Stomach (tissue), 9 donors: ENCODE data around the gene PRR12. TPM values are rescaled to one million over a fixed set of nuclear protein-coding genes. Genes with fewer than 3 reads are reported as not detected.
A peak's percentile ranks its signal among the peaks of the same experiment; 100 is the strongest.

ENCODE experiments used
- DNase-seq, 2 donors: peaks; one replicate each; pipeline versions ENCODE4 v3.0.0 to v3.0.0-alpha.2; 2013 to 2019
- H3K27ac ChIP-seq, 5 donors: fragments of 200-600 bp in 4 of 5; sonication (generic) in 4 of 5; one replicate each; pipeline ENCODE4 v1.5.1; 2013 to 2019; ENCODE audit warnings: mild to moderate bottlenecking in 1 of 5, moderate library complexity in 1 of 5
- H3K27me3 ChIP-seq, 3 donors: fragments of 200-600 bp; sonication (generic); one replicate each; pipeline ENCODE4 v1.5.1; 2017 to 2019; ENCODE audit warnings: mixed run types in 1 of 3
- H3K36me3 ChIP-seq, 4 donors: fragments of 200-600 bp; sonication (generic); 1 replicate in 3 of 4; 2 replicates in 1 of 4; pipeline ENCODE4 v1.5.1; 2016 to 2019
- H3K4me1 ChIP-seq, 4 donors: fragments of 200-600 bp; sonication (generic); one replicate each; pipeline ENCODE4 v1.5.1; 2016 to 2019
- H3K4me3 ChIP-seq, 4 donors: fragments of 200-600 bp; sonication (generic) in 3 of 4; one replicate each; pipeline ENCODE4 v1.5.1; 2016 to 2019; ENCODE audit warnings: mild to moderate bottlenecking in 1 of 4
- H3K9me3 ChIP-seq, 4 donors: fragments of 200-600 bp; sonication (generic); one replicate each; pipeline ENCODE4 v1.5.1; 2016 to 2019
- EP300 ChIP-seq: sonication (generic); formaldehyde crosslinking; IDR thresholded peaks from one replicate; pipeline ENCODE4 v1.6.1; 2017; ENCODE audit warnings: antibody characterized with exemption
- POLR2A ChIP-seq, 4 donors: fragments of 450-650 bp; IDR thresholded peaks; one replicate each; pipeline ENCODE4 v1.6.1; 2016; ENCODE audit warnings: antibody characterized with exemption in 4 of 4, control low read depth in 2 of 4, mild to moderate bottlenecking in 1 of 4, moderate library complexity in 1 of 4
- POLR2AphosphoS5 ChIP-seq, 3 donors: sonication (generic); formaldehyde crosslinking; IDR thresholded peaks; one replicate each; pipeline ENCODE4 v1.6.1; 2016; ENCODE audit warnings: antibody characterized with exemption in 3 of 3
- WGBS, 5 donors: extraction: QIAGEN DNeasy Blood & Tissue Kit in 3 of 5; methylation state at CpG; one replicate each; pipeline versions ENCODE4 v1.1.5 to v1.1.7; 2013 to 2018; 5-methylcytosine and 5-hydroxymethylcytosine counted together
- intact Hi-C: fragments of 100-400 bp; cut with DNase I; formaldehyde crosslinking; loops from one replicate; pipeline ENCODE4 v1.15.1; 2023; ENCODE audit warnings: low total_unique reads
- polyA plus RNA-seq, 3 donors: library from polyadenylated mRNA; stranded (reverse); fragments of 200-250 nt; gene quantifications; one replicate each; pipeline ENCODE4 v1.2.3, GENCODE V29; 2013
- total RNA-seq, 5 donors: library from RNA; depleted of rRNA; stranded (reverse); fragments of >200 nt; gene quantifications; one replicate each; pipeline versions ENCODE4 v1.1.0 to v1.2.3, GENCODE V29; 2014 to 2016
- TF ChIP-seq, protein P1 (sequence below), 7 experiments: fragments of 450-650 bp in 4 of 7; fragments of 200-600 bp in 3 of 7; sonication (generic) in 3 of 7; IDR thresholded peaks; one replicate each; pipeline ENCODE4 v1.5.1; 2016 to 2019; ENCODE audit warnings: antibody characterized with exemption in 7 of 7, control low read depth in 2 of 7, mild to moderate bottlenecking in 1 of 7
- donor health status: healthy with polysubstance abuse.
- donor health status: Bipolar disorder and iron deficiency.
- donor health status: healthy.

Gene PRR12
- total and polyA plus RNA-seq, 8 donors, result 3.1 to 88.3 (median 11.0) TPM

DNA sequence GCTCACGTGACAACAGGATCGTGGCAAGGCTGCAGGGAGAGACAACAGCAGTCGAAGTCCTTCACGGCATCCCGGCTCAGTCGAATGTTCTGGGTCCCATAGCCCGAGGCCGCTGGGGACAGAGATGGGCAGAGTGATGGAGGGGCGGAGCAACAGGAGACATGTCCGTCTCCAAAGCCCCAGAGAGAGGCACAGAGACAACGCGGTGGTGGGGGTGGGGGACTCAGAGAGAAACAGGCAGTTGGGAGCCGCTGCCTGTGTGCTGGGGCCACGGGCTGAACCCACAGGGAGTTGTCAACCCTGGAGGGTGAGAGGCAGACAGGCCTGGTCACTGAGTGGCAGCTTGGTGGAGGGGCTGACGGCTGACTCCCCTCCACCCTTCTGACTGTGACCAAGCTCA lies 31.1 kb upstream of the PRR12 start:
- TF ChIP-seq EP300 (no peak), POLR2AphosphoS5 (IDR thresholded peaks at IDR 0.05) (no peak), POLR2A (IDR thresholded peaks at IDR 0.05) (no peak)
- TF ChIP-seq, protein P1, sequence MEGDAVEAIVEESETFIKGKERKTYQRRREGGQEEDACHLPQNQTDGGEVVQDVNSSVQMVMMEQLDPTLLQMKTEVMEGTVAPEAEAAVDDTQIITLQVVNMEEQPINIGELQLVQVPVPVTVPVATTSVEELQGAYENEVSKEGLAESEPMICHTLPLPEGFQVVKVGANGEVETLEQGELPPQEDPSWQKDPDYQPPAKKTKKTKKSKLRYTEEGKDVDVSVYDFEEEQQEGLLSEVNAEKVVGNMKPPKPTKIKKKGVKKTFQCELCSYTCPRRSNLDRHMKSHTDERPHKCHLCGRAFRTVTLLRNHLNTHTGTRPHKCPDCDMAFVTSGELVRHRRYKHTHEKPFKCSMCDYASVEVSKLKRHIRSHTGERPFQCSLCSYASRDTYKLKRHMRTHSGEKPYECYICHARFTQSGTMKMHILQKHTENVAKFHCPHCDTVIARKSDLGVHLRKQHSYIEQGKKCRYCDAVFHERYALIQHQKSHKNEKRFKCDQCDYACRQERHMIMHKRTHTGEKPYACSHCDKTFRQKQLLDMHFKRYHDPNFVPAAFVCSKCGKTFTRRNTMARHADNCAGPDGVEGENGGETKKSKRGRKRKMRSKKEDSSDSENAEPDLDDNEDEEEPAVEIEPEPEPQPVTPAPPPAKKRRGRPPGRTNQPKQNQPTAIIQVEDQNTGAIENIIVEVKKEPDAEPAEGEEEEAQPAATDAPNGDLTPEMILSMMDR (IDR thresholded peaks at IDR 0.05), result no peak
- Histone ChIP-seq H3K27ac (peak overlapping the region in 3 of 5 donors; percentile 26 to 52 (median 50)), H3K36me3 (peaks cover 35 to 58% (median 54%) of the 10 kb centered on the region in 4 donors), H3K4me1 (peaks cover 20 to 58% (median 41%) of the 10 kb centered on the region in 4 donors), H3K27me3 (no peaks in the 10 kb centered on the region), H3K4me3 (no peak overlapping the region), H3K9me3 (no peaks in the 10 kb centered on the region)
- 70 to 87% (median 79%) methylated on average over 11 to 15 of the region's 15 CpGs for WGBS, 5 donors
- no peak for DNase-seq
- intact Hi-C loops, result no loop called here

DNA sequence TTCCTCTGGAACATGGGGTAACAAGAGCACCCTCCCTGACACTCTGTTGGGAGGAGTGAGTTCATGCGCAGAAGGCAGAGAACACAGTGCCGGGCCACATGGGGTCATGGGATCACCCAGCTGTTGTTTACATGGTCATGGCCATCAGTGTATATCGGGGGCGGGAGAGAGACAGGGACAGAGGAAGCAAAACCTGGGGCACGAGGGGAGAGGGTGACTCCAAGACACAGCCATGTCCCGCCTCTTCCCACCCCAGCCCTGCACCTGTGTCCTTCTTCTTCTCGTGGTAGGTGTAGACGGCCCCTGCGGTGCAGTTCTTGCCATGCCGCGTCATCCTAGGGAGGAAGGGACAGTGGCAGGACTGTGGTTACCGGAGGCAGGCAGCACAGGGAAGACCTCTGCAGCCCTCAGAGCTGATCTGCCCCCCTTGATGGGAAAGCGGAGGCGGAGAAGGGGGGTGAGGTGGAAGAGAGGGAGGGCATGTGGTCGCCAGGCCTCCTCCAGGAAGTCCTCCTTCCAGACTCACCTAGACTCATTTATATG lies 30.6 kb upstream of the PRR12 start:
- H3K4me1 ChIP-seq, result peaks cover 23 to 58% (median 42%) of the 10 kb centered on the region in 4 donors
- peaks cover 35 to 53% (median 51%) of the 10 kb centered on the region in 4 donors for H3K36me3 ChIP-seq
- peak overlapping the region in 3 of 5 donors; percentile 26 to 52 (median 50) for H3K27ac ChIP-seq
- H3K9me3 ChIP-seq, result no peaks in the 10 kb centered on the region
- no peak overlapping the region for H3K4me3 ChIP-seq
- WGBS, 5 donors, result 52 to 84% (median 70%) methylated on average over 13 to 15 of the region's 15 CpGs
- no peak for DNase-seq
- no peak for TF ChIP-seq POLR2AphosphoS5 (IDR thresholded peaks at IDR 0.05)
- no peak for TF ChIP-seq POLR2A (IDR thresholded peaks at IDR 0.05)
- no peak for TF ChIP-seq EP300
- TF ChIP-seq, protein P1 (IDR thresholded peaks at IDR 0.05), result no peak
- intact Hi-C loops, result no loop called here
- H3K27me3 ChIP-seq, result no peaks in the 10 kb centered on the region

DNA sequence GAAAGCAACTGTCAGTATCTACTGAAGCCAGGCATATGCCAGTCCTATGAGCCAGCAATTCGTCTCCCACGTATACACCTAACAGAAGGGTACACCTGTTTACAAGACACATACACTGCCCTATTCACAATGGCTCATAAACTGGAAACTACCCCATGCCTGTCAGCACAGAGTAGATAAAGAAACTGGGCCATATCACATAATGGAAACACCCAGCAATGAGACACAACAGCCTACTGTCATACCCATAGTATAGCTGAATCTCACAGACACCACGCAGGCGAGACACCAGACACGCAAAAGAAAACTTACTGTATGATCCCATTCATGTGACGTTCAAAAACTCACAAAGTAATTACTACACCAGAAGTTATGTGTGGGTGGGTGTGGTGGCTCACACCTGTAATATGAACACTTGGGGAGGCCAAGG lies 26.4 kb upstream of the PRR12 start:
- TF ChIP-seq EP300, result no peak
- TF ChIP-seq, protein P1 (IDR thresholded peaks at IDR 0.05), result no peak
- no peak for TF ChIP-seq POLR2A (IDR thresholded peaks at IDR 0.05)
- TF ChIP-seq POLR2AphosphoS5 (IDR thresholded peaks at IDR 0.05), result no peak
- H3K9me3 ChIP-seq, result no peaks in the 10 kb centered on the region
- H3K27me3 ChIP-seq, result no peaks in the 10 kb centered on the region
- DNase-seq, result no peak
- peak overlapping the region in 3 of 5 donors; percentile 2 to 76 (median 29) for H3K27ac ChIP-seq
- intact Hi-C loops, result no loop called here
- H3K4me3 ChIP-seq, result no peak overlapping the region
- WGBS, 5 donors, result 68 to 78% (median 74%) methylated on average over 6 of the region's 6 CpGs
- H3K4me1 ChIP-seq, result peaks cover 38 to 76% (median 58%) of the 10 kb centered on the region in 4 donors
- H3K36me3 ChIP-seq, result peaks cover 6 to 14% (median 12%) of the 10 kb centered on the region in 4 donors

DNA sequence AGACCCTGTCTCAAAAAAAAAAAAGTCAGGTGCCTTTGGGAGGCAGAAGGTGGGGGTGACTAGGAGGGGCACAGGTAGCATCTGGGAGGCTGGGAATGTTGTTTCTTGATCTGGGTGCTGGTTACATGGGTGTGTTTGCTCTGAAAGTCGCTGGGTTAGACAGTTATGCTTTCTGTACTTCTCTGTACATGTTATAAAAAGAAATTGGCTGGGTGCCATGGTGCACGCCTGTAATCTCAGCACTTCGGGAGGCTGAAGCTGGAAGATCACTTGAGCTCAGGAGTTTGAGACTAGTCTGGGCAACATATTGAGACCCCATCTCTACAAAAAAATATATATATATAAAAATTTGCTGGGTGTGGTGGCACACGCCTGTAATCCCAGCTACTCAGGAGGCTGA lies 25.7 kb upstream of the PRR12 start:
- Histone ChIP-seq H3K36me3 (peaks cover 1 to 7% (median 6%) of the 10 kb centered on the region in 4 donors), H3K27ac (peak overlapping the region in 3 of 5 donors; percentile 2 to 76 (median 29)), H3K4me1 (peaks cover 41 to 81% (median 59%) of the 10 kb centered on the region in 4 donors), H3K4me3 (no peak overlapping the region), H3K9me3 (no peaks in the 10 kb centered on the region), H3K27me3 (no peaks in the 10 kb centered on the region)
- intact Hi-C loops, result no loop called here
- DNase-seq, result peak; percentile 68 to 80
- WGBS, 5 donors, result 24 to 28% (median 27%) methylated on average over 4 of the region's 4 CpGs
- no peak for TF ChIP-seq POLR2A (IDR thresholded peaks at IDR 0.05)
- TF ChIP-seq POLR2AphosphoS5 (IDR thresholded peaks at IDR 0.05), result no peak
- TF ChIP-seq, protein P1 (IDR thresholded peaks at IDR 0.05), result no peak
- TF ChIP-seq EP300, result no peak
